Measurements from ENCODE around the gene PIGM.

PIGM gene

DNA sequence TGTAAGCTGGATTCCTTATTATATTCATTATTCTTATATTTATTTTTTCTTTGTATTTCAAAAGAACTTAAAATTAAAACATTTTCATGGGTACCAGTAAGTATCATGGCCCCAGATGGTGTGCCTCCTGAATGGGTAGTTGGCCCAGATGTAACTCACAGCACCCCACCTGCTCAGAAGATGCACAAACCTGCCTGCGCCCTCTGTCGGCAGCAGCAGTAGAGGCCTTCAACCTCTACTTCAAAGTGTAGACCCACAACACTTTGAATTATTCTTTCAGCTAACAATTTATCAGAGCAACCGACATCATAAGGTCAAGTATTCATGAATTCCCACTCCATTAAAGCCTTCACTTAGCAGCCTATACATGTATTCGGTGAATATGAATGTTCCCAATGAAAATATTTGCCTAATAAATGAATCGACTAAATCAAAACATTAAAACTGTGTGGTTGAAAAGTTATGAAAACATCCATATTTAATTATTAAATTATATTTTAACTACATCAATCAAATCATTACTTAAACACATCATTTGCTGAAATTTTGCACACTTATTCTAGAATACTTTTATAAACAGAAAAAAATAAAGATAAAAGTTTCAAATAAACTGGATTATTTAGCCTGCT is 25.4 kb downstream of the PIGM start:
- no peak overlapping the region for H3K27ac ChIP-seq
- TF ChIP-seq ZFX (IDR thresholded peaks at IDR 0.05): no peak
- TF ChIP-seq, protein P1, sequence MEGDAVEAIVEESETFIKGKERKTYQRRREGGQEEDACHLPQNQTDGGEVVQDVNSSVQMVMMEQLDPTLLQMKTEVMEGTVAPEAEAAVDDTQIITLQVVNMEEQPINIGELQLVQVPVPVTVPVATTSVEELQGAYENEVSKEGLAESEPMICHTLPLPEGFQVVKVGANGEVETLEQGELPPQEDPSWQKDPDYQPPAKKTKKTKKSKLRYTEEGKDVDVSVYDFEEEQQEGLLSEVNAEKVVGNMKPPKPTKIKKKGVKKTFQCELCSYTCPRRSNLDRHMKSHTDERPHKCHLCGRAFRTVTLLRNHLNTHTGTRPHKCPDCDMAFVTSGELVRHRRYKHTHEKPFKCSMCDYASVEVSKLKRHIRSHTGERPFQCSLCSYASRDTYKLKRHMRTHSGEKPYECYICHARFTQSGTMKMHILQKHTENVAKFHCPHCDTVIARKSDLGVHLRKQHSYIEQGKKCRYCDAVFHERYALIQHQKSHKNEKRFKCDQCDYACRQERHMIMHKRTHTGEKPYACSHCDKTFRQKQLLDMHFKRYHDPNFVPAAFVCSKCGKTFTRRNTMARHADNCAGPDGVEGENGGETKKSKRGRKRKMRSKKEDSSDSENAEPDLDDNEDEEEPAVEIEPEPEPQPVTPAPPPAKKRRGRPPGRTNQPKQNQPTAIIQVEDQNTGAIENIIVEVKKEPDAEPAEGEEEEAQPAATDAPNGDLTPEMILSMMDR (conservative IDR thresholded peaks at IDR 0.05): peak; percentile 96

DNA sequence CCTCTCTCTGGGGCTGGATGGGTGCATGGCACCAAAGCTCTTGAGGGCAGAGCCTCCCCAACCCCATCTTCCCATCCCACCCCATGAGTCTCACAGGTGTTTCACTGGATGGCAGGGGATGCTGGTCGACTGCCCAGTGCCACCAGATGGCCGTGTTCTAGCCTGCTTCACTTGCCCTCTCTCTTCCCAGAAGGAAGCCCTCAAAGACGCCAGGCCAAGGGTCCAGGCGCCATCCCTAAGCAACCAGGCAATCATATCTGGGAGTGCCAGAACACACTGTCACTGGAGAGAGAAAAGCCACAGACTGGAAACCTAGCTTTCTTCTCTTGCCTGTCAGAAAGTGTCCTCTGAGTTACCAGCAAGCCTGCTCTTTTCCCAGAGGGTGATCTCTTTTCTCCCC is 26.7 kb downstream of the PIGM start:
- no peak for TF ChIP-seq ZFX (IDR thresholded peaks at IDR 0.05)
- TF ChIP-seq, protein P1 (conservative IDR thresholded peaks at IDR 0.05): no peak
- no peak overlapping the region for H3K27ac ChIP-seq

DNA sequence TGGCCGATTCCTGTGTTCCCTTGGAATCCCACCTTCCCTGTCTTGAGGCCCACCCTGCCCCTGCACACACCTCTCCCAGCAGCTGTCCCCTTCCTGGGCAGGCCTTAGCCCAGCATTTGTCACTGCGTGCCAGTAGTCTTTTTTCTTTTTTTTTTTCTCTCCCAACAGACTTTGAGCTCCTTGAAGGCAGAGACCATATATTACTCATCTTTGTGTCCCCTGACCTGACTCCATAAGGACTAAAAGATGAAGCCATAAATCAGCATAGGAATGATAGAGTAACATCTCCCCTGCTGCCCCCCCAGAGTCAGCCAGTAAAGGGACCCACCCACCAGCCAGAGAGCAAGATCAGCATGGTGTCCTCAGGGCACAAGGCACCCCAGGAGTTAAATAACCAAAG is 27.4 kb downstream of the PIGM start:
- TF ChIP-seq, protein P1 (conservative IDR thresholded peaks at IDR 0.05): no peak
- TF ChIP-seq ZFX (IDR thresholded peaks at IDR 0.05): no peak
- no peak overlapping the region for H3K27ac ChIP-seq

DNA sequence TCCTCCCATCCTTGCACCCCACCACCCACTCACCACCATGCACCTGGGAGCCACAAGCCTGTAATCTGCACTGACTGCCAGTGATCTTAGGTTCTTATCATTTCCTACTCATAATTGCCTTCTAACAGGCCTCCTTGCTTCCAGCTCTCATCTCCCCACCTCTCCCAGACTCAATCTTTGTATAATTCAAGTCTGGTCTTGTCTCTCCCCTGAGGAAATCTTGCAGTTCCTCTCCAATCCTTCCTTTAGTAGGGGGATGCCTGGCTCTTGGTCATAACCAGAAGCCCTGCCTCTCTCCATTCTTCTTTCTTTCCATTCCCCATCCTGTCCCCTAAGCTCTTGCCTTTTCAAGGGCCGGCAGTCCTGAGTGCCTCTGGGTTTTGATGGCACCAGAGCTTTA is 27.8 kb downstream of the PIGM start:
- H3K27ac ChIP-seq: no peak overlapping the region
- TF ChIP-seq, protein P1 (conservative IDR thresholded peaks at IDR 0.05): no peak
- TF ChIP-seq ZFX (IDR thresholded peaks at IDR 0.05): no peak

DNA sequence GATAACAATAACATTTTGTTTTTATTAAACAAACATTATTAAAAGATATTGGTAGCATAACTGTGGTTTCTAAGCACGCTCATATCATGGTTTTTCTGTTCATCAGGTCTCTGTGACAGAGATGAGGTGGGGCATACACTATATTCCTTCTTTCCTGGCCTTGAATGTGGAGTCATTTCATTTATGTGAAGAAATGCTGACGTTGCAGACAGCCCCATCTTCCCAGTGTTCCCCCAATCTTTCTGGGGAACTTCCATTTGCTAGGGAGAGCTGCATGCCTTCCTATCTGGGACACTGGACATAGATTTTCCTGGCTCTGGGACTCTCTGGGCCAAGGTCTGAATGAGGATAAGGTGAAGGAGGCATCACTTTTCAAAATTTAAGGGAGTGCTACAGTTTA is 30.4 kb downstream of the PIGM start:
- no peak overlapping the region for H3K27ac ChIP-seq
- TF ChIP-seq ZFX (IDR thresholded peaks at IDR 0.05): no peak
- TF ChIP-seq, protein P1 (conservative IDR thresholded peaks at IDR 0.05): no peak

DNA sequence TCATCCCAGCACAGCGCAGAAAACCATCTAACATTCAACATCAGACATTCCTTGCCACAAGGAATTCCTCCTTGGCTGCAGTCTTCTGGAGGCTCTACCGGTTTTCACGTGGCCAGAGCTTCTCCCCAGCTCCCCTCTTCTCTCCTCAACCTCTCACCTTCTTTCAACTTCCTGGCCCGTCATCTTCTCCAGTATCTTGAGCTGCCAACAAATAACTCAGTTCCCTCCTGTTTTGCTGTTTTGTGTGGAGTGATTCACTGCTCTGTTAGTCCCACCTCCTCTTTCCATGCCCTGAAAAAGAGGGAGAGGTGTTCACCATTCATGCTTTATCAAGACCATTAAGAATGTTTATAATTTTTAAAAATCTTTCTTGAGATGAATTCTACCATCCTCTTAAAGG is 32.6 kb downstream of the PIGM start:
- no peak overlapping the region for H3K27ac ChIP-seq
- TF ChIP-seq, protein P1 (conservative IDR thresholded peaks at IDR 0.05): no peak
- no peak for TF ChIP-seq ZFX (IDR thresholded peaks at IDR 0.05)

DNA sequence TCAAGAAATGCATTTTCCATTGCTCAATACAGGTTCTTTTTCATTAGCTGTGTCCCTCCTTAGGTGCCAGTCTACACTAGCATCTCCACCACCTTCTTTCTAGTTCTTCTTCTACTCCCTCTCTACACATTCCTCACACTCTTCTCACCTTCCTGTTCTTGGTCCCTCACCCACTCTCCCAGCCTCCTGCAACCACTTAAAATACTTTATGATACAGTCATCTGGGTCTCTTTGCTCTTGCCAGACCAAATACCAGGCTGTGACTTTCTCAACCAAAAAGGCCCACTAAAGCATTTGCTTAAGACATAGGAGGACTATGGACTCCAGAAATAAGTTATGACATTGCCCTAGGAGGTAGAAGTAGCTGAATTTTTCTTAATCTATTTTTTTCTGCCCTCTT is 35.1 kb downstream of the PIGM start:
- H3K27ac ChIP-seq: no peak overlapping the region
- TF ChIP-seq, protein P1 (conservative IDR thresholded peaks at IDR 0.05): no peak
- no peak for TF ChIP-seq ZFX (IDR thresholded peaks at IDR 0.05)

Data from C4-2B (cell line).